GM03348 (cell line): ENCODE results near the gene TNFRSF25.
"Not testable (repeated sequence)": the region's sequence is repeated elsewhere in the genome, so short reads cannot be mapped to it uniquely, and the experiment has no call there.

Experiments used
- DNase-seq: peaks from one replicate; pipeline ENCODE4 v3.0.0; 2012; ENCODE audit warnings: low spot score

Gene TNFRSF25

DNA sequence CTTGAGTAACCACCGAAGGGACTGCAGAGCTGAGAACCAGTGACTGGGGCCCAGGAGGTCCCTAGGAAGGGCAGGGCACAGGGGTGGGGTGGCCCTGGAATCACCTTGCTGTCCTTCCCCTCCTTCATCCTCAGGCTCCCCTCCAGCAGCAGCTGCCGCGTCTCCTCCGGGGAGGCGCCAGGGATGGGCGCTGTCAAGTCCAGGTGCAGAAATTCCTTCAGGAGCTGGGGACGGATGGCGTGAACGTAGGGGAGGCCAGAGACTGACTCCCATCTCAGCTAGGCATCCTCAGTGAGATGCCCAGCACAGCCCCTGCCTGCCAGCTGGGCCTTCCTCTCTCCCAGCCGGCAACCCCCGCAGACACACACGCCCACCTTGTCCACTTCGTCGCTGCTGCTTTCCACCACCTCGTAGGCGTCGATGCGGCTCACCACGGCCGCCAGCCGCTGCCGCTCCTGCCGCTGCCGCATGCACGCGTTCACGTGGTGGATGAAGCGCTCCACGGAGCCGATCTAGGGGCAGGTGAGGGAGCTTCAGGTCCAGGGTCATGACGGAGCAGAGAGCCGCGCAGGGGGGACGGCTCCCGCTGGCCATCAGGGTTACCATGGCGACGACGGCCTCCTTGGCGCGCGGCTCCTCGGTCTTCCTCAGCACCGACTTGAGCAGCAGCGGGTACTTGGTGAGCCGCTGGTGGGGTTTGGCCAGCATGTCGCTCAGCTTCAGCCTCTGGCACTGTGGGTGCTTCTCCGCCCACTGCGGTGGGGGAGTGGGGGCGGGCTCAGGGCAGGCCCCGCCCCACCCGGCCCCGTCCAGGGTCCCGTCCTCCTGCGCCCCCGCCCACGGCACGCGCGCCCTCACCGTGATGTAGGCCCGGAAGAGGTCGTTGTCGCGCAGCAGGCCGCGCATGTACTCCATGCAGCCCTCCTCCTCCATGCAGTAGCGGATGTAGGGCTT, 4.4 kb upstream of the TNFRSF25 start:
- no peak for DNase-seq

DNA sequence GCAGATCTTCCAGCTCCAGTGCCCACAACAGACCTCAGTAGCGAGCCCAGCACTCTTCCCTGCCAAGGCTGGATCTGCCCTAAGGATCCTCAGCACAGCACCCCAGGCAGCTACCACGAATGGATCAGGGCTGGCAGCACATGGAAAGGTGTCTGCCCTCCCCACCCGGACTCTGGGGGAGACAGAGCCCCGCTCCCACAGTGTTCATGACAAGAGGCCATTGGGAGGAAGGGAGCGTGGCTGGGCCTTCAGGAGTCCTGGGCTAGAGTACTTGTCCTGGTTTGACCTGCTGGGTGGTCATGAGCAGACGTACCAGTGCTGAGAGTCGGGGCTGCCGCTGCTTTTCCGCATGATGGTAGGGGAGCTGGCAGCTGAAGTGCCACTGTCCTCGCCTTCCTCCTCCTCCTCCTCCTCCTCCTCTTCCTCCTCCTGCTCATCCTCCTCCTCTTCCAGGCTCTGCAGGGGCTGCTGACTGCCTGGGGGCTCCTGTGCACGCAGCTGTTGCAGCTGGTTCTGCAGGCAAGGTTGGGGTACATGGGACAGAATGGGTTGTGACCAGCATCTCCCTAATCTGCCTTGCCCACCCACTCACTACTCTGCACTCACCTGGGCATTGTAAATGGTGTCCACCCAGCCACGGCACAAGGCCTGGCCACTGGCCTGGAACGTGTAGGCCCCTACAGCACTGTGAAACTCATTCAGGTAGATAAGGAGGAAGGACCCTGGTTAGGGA, 2.9 kb upstream of the TNFRSF25 start:
- no peak for DNase-seq

DNA sequence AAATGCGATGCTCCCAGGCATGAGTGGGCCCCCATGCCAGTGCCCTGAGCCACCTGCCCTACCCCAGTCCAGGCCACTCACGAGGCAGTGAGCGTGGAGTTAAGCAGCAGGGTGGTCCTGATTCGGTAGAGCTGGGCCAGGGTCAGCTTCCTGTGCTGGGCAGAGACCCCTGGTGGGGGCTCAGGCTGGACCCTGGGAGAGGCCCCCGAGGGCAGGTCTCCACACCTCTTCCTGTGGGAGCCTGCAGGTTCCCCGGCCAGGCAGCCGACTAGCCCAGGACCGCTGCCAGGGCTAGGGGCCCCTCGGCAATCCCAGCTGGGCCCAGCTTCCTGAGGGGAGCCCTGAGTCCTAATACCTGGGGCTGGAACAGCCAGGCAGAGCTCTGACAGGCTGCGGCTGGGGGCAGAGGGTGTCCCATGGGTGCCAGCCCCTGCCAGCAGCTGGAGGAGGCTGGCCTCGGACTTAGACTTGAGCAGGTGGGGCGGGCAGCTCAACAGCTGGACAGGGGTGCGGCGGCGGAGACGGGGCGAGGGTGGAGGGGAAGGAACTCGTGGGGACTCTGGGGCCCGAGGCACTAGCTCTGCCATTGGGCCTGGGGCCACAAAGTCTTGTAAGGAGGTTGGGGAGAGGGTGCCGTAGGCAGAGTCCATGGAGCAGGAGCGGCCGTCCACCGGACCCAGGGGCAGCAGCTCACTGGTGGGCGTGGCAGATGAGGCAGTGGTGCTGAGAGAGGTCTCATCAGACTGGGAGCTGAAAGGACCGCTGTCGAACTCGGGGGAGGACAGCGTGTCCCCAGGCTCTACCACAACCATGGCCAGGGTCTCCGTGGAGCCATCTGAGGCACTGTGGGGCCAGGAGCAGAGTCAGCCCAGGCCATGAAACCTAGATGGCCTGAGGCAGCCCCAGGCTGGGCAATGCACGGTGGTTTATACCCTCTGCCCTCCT, 2.0 kb upstream of the TNFRSF25 start:
- no peak for DNase-seq

DNA sequence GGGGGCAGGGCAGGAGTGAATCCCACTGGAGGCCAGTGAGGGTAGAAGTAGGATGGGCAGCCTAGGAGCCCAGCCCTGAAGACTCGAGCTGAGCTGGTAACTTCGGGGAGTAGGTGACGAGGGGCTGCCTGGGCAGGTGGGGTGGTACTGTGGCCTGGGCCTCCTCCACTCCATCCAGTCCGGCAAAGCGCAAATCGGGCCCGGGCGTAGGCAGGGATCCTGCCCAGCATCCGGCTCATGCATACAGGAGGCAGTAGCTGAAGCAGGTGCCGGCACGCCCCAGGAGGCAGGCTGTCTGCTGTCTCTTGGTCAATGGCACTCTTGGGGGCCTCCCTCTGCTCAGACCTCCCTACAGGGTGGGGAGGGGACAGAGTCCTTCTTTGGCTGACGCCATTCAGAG, 1.3 kb upstream of the TNFRSF25 start:
- no peak for DNase-seq

DNA sequence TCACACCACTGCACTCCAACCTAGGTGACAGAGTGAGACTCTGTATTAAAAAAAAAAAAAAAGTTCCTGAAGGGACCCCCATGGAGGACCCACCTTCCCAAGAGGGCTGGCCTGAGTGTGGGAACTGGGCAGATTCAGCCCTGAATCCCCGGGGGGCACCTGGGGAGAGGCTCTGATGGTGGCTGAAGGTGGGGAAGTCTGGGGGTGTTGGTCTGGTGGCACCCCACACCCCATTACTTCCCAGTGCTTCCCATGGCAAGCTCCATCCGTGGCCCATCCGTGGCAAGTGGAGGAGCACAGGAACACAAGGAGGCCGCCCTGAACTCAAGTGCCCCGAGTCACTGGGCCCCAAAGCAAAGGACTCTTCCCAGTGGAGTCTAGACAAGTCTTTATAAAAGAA, 778 bp upstream of the TNFRSF25 start:
- DNase-seq, result no peak

DNA sequence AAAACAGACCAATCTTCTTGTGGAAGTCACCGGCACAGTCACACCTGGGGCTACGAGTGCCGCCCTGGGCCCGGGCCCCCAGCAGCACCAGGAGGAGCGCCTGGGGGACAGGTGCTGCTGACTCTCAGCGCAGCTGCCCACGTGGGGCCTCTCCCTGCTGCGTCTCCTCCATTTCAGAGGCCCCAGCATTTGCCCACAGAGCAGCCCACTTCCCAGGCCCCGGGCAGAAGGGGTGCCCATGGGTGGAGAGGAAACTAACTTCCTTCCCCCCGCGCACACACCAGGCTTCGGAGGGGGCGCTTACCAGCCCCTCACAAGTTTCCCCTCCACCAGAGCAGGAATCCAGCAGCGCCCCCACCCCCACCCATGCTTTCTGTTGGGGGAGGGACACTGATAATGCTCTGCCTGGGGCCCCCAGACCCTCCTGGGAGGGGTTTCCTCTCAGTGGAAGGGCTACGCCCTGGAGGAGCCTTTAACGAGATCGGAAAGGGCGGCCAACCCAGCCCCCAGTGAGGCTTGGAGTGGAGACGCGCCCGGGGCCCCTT, 440 bp downstream of the TNFRSF25 start:
- DNase-seq, result no peak

DNA sequence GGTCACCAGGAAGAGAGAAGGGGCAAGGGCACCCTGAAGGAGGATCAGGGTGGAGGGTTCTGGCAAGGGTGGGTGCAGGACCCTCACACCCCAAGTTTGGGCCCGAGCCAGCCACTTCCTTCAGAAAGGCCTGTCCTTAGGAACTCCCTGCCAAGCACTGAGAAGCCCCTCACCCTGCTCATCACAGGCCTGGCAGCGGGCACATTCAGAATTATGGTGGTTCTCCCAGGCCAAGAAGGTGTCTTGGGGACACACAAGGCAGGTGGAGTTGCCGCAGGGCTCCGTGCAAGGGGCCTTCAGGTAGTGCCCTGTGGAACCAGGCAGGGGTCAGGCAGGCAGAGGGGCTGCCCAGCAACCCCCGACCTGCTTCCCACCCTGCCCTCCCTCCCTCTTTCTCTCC, 1.1 kb downstream of the TNFRSF25 start:
- no peak for DNase-seq

DNA sequence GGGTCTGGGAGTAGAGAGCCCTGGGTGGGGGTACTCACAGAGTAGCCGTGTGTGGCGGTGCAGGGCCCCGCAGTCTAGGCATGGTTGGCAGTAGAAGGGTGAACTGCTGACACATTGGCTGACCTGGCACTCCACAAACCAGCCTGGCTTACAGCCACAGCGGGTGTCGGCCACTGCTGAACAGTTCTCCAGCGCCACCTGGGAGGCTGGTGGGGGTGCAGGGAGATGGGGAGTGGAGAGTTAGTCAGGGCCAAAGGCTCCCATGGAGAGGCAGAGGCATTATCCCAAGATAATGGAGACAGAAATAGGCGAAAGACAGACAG, 1.5 kb downstream of the TNFRSF25 start:
- DNase-seq, result no peak

DNA sequence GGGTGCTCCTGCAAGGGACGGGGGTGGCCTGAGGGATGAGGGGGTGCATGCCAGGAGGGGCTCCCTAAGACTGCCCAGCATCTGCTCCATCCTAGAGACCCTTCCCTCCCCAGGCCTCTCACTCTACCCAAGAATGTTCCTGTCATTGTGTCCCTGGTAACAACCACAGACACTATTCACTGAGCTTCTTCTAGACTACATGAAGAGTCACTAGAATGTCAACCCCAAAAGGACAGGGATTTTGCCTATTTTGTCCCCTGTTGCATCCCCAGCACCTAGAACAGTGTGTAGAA, 2.9 kb downstream of the TNFRSF25 start:
- DNase-seq, result no peak

DNA sequence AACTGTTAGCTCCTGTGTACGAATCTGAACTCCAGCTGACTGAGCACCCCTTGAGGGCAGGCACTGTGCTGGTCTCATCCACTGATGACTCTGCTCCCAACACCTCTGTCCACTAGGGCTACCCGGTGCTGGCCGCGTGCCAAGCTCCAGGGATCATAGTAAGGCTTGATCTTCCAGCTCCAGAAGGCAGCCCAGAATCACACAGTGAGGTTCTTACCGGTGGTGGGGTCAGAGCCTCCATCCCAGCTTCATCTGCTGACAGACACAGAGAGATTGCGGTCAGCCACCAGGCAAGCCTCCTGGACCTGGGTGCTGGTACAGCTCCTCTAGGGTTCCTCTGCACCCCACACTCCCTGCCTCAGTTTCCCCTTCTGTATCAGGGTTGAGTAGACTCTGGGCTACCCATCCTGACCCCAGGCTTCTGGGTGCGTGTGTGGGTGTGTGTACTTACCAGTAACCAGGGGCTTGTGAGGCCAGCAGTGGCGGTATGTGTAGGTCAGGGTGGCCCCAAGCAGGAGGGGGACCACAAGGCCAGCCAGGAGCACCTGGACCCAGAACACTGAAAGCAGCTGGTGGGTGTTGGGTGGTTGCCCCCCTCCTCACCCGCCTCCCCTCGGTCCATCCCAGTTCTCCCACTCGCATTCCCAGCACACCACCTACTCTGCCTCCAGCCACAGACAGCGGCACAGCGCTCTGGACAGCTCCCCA, 3.4 kb downstream of the TNFRSF25 start:
- DNase-seq, result no peak

DNA sequence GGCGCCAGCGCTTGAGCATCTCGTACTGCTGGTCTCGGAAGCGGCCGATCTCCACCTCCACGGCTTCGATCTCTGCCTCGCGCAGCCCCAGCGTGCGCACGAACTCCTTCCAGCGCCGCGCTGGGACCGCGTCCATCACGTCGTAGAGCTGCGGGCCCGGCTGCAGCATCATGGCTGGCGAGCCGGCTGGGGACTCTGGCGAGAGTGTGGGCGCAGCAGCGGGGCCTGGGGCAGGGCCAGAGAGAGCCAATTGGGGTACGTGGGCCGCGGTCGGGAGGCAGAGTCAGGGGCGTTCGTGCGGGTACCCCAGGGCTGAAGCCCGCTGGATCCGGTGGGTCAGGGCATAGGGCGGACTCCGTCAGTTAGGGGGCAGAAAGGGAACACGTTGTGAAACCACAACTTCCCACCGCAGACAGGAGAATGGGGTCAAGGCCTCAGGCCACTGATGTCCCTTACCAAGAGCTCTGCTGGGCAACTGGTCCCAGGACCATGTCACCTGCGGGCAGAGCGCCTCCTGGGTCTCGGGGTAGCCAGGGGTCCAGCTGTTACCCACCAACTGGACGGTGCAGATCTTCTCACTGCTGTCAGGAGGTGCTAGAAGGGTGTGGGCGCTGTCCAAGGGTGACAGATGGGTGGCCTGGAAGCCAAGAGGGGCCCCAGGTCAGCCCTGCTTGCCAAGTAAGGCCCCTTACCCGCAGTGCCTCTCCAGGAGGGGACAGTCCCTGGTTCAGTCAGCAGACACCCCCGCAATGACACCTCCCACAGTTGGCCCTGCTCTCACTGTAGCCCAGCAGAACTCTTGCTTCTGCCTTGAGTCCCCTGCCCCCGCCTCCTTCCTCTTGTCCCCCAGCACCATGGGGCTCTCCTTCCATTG, 4.2 kb downstream of the TNFRSF25 start:
- no peak for DNase-seq

DNA sequence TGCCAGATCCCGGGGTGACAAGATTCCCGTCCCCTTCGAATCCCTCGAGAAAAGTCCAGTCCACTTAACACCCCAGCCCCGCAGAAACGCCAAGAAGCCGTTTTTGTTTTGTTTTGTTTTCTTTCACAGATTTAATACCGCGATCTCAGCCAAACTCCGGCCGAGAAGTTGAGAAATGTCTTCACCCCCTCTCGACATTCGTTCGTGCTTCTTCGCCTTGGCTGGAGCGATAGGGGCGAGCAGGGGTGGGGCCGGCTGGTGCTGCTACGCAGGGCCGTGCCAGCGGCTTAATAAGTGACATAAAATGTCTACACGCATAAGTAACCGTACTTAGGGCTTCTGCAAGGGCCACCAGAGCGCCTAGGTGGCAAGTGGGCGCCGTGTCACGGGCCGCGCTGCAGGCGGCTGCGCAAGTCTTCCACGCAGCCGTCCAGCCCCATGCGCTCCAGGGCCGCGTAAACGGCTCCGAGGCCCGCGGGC, 4.9 kb downstream of the TNFRSF25 start:
- no peak for DNase-seq

DNA sequence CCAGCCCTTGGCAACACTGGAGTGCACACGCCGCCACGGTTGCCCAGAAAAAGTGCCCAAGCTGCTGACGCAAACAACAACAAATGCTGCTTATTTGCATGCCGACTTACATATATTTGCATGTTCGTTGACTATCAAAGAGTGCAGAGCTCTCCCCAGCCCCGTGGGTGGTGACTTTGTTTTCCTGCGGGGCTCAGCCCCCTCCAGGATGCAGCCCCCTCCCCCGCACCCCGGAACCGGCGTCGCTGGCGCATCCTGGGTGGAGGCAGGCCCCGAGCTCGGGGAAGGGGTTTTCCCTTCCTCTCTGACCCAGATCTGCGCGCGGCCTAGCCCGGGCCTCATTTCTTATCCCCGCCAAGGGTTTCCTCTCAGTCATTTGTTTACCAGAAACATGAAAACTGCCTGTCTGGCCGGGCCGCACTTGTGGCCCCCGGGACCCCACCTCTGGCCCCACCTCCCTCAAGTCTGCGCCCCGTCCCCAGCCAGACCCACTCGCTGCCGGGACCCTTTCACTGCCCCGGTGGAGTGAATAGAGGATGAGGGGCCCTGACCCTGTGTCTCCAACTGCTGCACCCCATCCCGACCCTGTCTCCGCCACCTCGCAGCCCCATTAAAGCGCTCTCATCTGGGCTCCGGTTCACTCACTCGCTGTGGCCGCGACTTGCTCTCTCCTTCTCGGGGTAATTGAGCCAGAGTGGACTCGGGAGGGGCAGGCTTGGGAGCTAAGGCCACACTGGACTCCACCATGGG, 5.5 kb downstream of the TNFRSF25 start:
- DNase-seq, result no peak

DNA sequence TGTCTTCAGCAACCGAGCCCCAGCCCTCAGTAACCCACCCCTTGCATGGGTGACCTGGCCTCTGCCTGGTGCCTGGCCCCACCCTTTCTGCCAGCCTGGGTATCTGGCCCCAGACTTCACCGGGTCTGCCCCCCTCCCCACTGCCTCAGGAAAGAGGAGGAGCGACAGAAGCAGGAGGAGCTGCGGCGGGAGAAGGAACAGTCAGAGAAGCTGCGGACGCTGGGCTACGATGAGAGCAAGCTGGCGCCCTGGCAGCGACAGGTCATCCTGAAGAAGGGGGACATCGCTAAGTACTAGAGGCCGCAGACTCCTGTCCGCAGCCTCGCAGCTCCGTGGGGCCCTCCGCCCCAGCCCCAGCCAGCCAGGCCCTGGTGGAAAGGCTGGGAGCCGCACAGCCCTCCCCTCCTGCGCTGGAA, 6.1 kb downstream of the TNFRSF25 start:
- no peak for DNase-seq

DNA sequence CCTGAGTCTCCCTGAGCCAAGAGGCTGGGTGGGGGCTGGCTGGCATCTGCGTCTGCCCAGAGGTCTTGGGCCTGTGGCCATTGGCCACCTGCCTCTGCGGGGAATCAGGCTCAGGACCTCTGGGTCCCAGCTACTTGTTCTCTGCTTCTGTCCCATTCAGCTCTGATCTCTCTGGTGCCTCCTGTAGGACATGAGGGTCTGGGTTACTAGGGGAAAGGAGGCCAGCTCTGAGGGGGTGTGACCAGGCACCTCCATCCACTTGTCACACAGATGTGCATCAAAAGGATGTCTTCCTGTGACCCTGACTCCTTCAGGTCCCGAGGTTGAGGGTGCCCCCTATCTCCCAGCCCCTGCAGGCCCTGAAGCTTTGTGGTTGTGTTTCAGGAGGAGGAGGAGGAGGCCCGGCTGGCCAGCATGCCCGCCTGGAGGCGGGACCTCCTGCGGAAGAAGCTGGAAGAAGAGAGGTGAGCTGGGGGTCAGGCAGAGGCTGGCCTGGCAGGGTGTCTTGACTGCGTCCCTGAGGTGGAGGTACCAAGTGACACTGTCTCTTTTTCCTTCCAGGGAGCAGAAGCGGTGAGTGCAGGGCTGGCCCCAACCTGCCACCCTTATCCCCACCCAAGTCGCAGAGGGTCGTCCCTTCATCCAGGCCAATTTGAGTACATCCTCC, 9.0 kb downstream of the TNFRSF25 start:
- DNase-seq, result no peak

DNA sequence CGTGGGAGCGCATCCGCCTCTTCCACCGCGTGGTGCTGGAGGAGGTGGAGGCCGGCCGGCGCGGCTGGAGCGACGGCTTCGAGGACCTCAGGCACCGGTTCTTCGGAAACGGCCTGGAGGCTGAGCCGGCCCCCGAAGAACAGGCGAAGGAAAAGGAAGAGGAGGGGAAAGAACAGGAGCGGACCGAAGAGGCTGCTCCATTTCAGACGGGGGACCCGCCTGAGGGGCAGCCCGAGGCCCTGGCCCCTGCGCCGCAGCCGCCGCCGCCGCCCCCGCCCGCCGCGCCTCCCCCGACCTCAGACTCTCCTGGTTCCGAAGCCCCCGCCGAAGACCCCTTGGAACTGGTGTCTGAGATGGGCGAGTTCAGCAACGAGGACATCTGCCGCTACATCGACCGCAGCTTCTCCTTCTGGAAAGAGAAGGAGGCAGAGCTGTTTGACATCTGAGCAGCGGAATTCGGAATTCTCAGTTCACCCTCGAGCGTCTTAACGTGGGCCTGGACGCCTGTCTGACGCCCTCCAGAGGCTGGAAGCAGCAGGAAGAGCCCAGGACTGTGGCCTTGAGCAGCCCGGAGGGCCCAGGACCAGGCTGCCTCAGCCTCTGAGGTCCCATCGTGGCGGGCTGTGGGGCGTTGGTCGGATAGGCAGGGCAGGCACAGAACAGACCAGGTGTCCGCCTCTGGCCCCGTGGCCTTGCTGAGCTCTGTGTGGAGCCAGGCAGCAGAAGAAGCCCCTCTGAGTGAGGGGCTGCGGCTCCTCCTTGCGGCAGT, 10.0 kb downstream of the TNFRSF25 start:
- not testable (repeated sequence) for DNase-seq

DNA sequence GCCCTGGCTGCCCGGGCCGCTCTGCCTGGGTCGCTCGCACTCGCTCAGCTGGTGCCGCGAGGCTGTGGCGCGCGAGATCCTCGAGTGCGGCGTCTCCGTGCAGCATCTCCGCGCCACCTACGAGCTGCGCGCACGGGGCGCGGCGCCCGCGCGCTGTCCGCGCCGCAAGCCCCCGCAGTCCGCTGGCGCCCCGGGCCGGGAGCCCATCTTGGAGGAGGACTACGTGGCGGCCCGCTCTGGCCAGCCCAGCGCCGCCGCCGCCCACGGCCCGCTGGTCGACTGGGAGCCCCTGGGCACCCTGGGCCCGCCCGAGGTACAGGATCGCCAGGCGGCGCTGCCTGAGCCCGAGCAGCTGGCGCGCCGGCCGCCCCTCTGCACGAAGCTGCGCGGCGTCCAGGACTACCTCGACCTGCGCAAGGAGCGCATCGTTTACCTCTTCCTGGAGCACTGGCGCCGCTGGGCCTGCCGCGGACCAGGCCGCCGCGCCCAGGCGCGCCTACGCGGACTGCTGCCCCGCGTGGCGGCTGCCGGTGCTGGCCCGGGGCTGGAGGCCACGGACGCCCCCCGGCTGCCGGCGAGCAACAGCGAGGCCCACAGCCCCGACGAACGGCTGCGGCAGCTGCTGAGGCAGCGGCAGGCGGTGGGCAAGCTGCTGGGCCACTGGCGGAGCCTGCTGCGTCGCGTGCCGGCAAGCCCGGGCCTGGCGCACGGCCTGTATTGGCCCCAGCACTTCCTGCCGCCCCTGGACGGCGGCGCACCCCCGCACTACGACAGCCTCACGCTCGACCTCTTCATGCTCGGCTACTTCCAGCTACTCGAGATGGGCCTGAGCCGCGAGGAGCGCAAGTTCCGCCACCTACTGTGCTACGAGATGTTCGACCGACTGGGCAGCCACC, 10.9 kb downstream of the TNFRSF25 start:
- DNase-seq, result peak; percentile 45
